ENCODE measurements around the gene LRRC75B. TPM values are rescaled to one million over a fixed set of nuclear protein-coding genes. Genes with fewer than 3 reads are reported as not detected.
A peak's percentile ranks its signal among the peaks of the same experiment; 100 is the strongest.
"Not testable (repeated sequence)": the region's sequence is repeated elsewhere in the genome, so short reads cannot be mapped to it uniquely, and the experiment has no call there.

Gene LRRC75B
- total and polyA plus RNA-seq, 2 donors (not counting 3 experiments of a cell fraction or from before 2014, with no cell fraction given), result 8.9 to 15.0 TPM

DNA sequence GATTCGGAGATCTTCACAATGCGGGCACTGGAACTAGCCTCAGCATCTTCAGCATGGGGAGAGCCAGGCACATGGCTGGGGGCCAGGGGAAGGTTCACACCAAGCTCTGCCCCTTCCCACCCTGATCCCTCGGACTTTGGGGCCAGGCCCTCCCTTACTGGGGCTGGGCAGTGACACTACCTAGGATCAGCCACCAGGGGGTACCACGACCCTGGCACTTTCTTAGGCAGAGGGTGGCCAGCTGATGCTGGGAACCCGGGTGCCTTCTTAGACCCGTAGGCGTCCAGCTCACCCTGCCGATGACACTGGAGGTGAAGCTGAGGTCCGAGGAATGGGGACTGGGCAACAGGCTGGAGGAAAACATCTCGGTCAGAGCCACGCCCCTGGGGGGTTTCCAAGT is 36.2 kb upstream of the LRRC75B start:
- H3K27me3 ChIP-seq (ENCODE audit: control insufficient read depth in 2 of 2, insufficient read depth in 2 of 2, low read length in 2 of 2); H3K9ac ChIP-seq (replicated peaks; ENCODE audit: extremely low read depth, insufficient read depth, low read length); POLR2A ChIA-PET; H4K20me1 ChIP-seq (replicated peaks; ENCODE audit: control insufficient read depth, extremely low read depth, insufficient read depth, low read length); H3K4me3 ChIP-seq (replicated peaks in 1 of 3; ENCODE audit: insufficient read depth in 1 of 3, low read depth in 1 of 3, low read length in 3 of 3); H2AFZ ChIP-seq (ENCODE audit: low read depth, low read length); BruUV-seq (replicated peaks); H3K27ac ChIP-seq (ENCODE audit: insufficient read depth, low read depth, low read length); H3K9me1 ChIP-seq (replicated peaks; ENCODE audit: control insufficient read depth, extremely low read depth, insufficient read depth, low read length); H3K4me2 ChIP-seq (ENCODE audit: insufficient read depth, low read length); intact Hi-C loops (cut with micrococcal nuclease); H3K4me1 ChIP-seq (ENCODE audit: control insufficient read depth, extremely low read depth, insufficient read depth, low read length); H3K79me2 ChIP-seq (ENCODE audit: control insufficient read depth, insufficient read depth, low read length); H3K36me3 ChIP-seq (ENCODE audit: control insufficient read depth in 2 of 2, extremely low read depth in 1 of 2, insufficient read depth in 2 of 2, low read length in 2 of 2); dilution Hi-C loops (cut with MboI; ENCODE audit: extremely low pct_ligation_motif_present, low sequenced_read_pairs); H3K9me3 ChIP-seq (replicated peaks; ENCODE audit: control insufficient read depth, insufficient read depth, low read length): not testable (repeated sequence)
- DNase-seq (ENCODE audit: low read depth, low spot score) (peak; percentile 2), FAIRE-seq (peak; percentile 70)
- TF ChIP-seq, protein P1, sequence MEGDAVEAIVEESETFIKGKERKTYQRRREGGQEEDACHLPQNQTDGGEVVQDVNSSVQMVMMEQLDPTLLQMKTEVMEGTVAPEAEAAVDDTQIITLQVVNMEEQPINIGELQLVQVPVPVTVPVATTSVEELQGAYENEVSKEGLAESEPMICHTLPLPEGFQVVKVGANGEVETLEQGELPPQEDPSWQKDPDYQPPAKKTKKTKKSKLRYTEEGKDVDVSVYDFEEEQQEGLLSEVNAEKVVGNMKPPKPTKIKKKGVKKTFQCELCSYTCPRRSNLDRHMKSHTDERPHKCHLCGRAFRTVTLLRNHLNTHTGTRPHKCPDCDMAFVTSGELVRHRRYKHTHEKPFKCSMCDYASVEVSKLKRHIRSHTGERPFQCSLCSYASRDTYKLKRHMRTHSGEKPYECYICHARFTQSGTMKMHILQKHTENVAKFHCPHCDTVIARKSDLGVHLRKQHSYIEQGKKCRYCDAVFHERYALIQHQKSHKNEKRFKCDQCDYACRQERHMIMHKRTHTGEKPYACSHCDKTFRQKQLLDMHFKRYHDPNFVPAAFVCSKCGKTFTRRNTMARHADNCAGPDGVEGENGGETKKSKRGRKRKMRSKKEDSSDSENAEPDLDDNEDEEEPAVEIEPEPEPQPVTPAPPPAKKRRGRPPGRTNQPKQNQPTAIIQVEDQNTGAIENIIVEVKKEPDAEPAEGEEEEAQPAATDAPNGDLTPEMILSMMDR (IDR thresholded peaks at IDR 0.05; ENCODE audit: extremely low read depth in 1 of 2, insufficient read depth in 1 of 2, low read depth in 1 of 2, low read length in 2 of 2), result peak; percentile 14 to 59
- CTCF ChIA-PET, result interaction anchor here (1.2 to 1.4 kb wide), 4 partner anchors 42 to 143 kb away, joined by 3 to 14 read pairs (median 4); no protein-coding TSS in a partner anchor

GRCh38 chr22:24627911-24628310 is 35.0 kb upstream of the LRRC75B start:
- DNase-seq (ENCODE audit: low read depth, low spot score); H3K79me2 ChIP-seq (ENCODE audit: control insufficient read depth, insufficient read depth, low read length); H3K9ac ChIP-seq (replicated peaks; ENCODE audit: extremely low read depth, insufficient read depth, low read length); H3K4me1 ChIP-seq (ENCODE audit: control insufficient read depth, extremely low read depth, insufficient read depth, low read length); CTCF ChIA-PET; H3K4me3 ChIP-seq (replicated peaks in 1 of 3; ENCODE audit: insufficient read depth in 1 of 3, low read depth in 1 of 3, low read length in 3 of 3); POLR2A ChIA-PET; BruUV-seq (replicated peaks); H3K9me1 ChIP-seq (replicated peaks; ENCODE audit: control insufficient read depth, extremely low read depth, insufficient read depth, low read length); H3K27ac ChIP-seq (ENCODE audit: insufficient read depth, low read depth, low read length); H2AFZ ChIP-seq (ENCODE audit: low read depth, low read length); H3K4me2 ChIP-seq (ENCODE audit: insufficient read depth, low read length); H4K20me1 ChIP-seq (replicated peaks; ENCODE audit: control insufficient read depth, extremely low read depth, insufficient read depth, low read length); intact Hi-C loops (cut with micrococcal nuclease); H3K36me3 ChIP-seq (ENCODE audit: control insufficient read depth in 2 of 2, extremely low read depth in 1 of 2, insufficient read depth in 2 of 2, low read length in 2 of 2); H3K27me3 ChIP-seq (ENCODE audit: control insufficient read depth in 2 of 2, insufficient read depth in 2 of 2, low read length in 2 of 2); FAIRE-seq; H3K9me3 ChIP-seq (replicated peaks; ENCODE audit: control insufficient read depth, insufficient read depth, low read length); dilution Hi-C loops (cut with MboI; ENCODE audit: extremely low pct_ligation_motif_present, low sequenced_read_pairs): not testable (repeated sequence)

DNA sequence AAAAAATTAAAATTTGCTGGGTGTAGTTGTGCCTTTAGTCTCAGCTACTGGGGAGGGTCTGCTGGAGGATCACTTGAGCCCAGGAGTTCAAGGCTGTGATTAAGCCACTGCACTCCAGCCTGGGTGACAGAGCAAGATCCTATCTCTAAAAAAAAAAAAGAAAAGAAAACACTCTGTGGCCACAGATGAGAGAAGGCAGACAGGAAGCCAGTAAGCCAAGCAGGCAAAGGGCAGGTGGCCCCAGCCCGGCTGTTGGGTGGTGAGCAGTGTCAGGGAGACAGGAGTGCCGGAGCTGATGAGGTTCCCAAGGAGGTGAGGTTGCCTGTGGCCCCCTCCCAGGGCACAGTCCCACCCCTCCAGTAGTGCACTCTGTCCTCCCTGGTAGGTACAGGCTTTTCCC is 29.7 kb upstream of the LRRC75B start:
- DNase-seq (ENCODE audit: low read depth, low spot score); H3K4me1 ChIP-seq (ENCODE audit: control insufficient read depth, extremely low read depth, insufficient read depth, low read length); BruUV-seq (replicated peaks); H3K4me2 ChIP-seq (ENCODE audit: insufficient read depth, low read length); H3K27me3 ChIP-seq (ENCODE audit: control insufficient read depth in 2 of 2, insufficient read depth in 2 of 2, low read length in 2 of 2); H4K20me1 ChIP-seq (replicated peaks; ENCODE audit: control insufficient read depth, extremely low read depth, insufficient read depth, low read length); H3K36me3 ChIP-seq (ENCODE audit: control insufficient read depth in 2 of 2, extremely low read depth in 1 of 2, insufficient read depth in 2 of 2, low read length in 2 of 2); H2AFZ ChIP-seq (ENCODE audit: low read depth, low read length); dilution Hi-C loops (cut with MboI; ENCODE audit: extremely low pct_ligation_motif_present, low sequenced_read_pairs); H3K9ac ChIP-seq (replicated peaks; ENCODE audit: extremely low read depth, insufficient read depth, low read length); H3K27ac ChIP-seq (ENCODE audit: insufficient read depth, low read depth, low read length); FAIRE-seq; intact Hi-C loops (cut with micrococcal nuclease); POLR2A ChIA-PET; H3K9me1 ChIP-seq (replicated peaks; ENCODE audit: control insufficient read depth, extremely low read depth, insufficient read depth, low read length); H3K9me3 ChIP-seq (replicated peaks; ENCODE audit: control insufficient read depth, insufficient read depth, low read length); H3K79me2 ChIP-seq (ENCODE audit: control insufficient read depth, insufficient read depth, low read length); H3K4me3 ChIP-seq (replicated peaks in 1 of 3; ENCODE audit: insufficient read depth in 1 of 3, low read depth in 1 of 3, low read length in 3 of 3): not testable (repeated sequence)
- CTCF ChIA-PET, result interaction anchor here (1.4 kb wide), 1 partner anchor 13 kb away, joined by 3 read pairs; no protein-coding TSS in a partner anchor

- H3K9me3 ChIP-seq (replicated peaks; ENCODE audit: control insufficient read depth, insufficient read depth, low read length); CTCF ChIA-PET; H3K4me1 ChIP-seq (ENCODE audit: control insufficient read depth, extremely low read depth, insufficient read depth, low read length); H3K79me2 ChIP-seq (ENCODE audit: control insufficient read depth, insufficient read depth, low read length); H3K27me3 ChIP-seq (ENCODE audit: control insufficient read depth in 2 of 2, insufficient read depth in 2 of 2, low read length in 2 of 2); H3K36me3 ChIP-seq (ENCODE audit: control insufficient read depth in 2 of 2, extremely low read depth in 1 of 2, insufficient read depth in 2 of 2, low read length in 2 of 2); H4K20me1 ChIP-seq (replicated peaks; ENCODE audit: control insufficient read depth, extremely low read depth, insufficient read depth, low read length); H3K4me2 ChIP-seq (ENCODE audit: insufficient read depth, low read length); H3K9ac ChIP-seq (replicated peaks; ENCODE audit: extremely low read depth, insufficient read depth, low read length); H2AFZ ChIP-seq (ENCODE audit: low read depth, low read length); H3K27ac ChIP-seq (ENCODE audit: insufficient read depth, low read depth, low read length); FAIRE-seq; H3K4me3 ChIP-seq (replicated peaks in 1 of 3; ENCODE audit: insufficient read depth in 1 of 3, low read depth in 1 of 3, low read length in 3 of 3); DNase-seq (ENCODE audit: low read depth, low spot score); BruUV-seq (replicated peaks); intact Hi-C loops (cut with micrococcal nuclease); POLR2A ChIA-PET; dilution Hi-C loops (cut with MboI; ENCODE audit: extremely low pct_ligation_motif_present, low sequenced_read_pairs); H3K9me1 ChIP-seq (replicated peaks; ENCODE audit: control insufficient read depth, extremely low read depth, insufficient read depth, low read length): not testable (repeated sequence)
Measured at GRCh38 chr22:24621244-24621643, 28.4 kb upstream of the LRRC75B start.
